Stimulated activated CD8-positive, alpha-beta memory T cell treated with anti-CD3 and anti-CD28 coated beads, Interleukin-15, amount 100 ng/mL, for 1 hour (primary cell): ENCODE data around the gene GPC6.

Experiments used
- DNase-seq: peaks from one replicate; pipeline ENCODE4 v3.0.0-alpha.2; 2020; ENCODE audit warnings: low read depth

GPC6 gene

DNA sequence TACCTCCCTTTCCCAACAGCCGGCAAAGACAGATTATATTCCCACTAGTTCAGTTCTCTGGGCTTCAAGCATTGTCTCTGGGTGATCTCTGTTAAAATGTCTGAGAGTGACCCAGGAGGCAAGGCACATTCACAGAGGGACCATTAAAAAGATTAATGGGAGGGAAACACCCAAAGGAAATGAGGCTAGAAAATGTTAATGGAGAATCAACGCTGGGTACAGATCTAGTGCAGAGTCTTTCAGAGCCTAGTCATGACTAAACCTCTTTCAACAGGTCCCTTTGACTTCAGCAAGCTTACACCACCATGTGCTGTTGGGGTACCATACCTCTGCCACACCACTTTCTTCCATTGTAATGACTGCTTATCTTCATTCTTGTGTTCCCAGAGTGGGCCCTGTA is 894.3 kb downstream of the GPC6 start:
- DNase-seq = no peak

- DNase-seq = no peak
Observed at GRCh38 chr13:94121686-94122085, 895.1 kb downstream of the GPC6 start.

GRCh38 chr13:94122300-94122915 is 895.8 kb downstream of the GPC6 start:
- DNase-seq = no peak

GRCh38 chr13:94123557-94123956 is 897.0 kb downstream of the GPC6 start:
- DNase-seq = no peak

GRCh38 chr13:94128430-94128829 is 901.8 kb downstream of the GPC6 start:
- no peak for DNase-seq

DNA sequence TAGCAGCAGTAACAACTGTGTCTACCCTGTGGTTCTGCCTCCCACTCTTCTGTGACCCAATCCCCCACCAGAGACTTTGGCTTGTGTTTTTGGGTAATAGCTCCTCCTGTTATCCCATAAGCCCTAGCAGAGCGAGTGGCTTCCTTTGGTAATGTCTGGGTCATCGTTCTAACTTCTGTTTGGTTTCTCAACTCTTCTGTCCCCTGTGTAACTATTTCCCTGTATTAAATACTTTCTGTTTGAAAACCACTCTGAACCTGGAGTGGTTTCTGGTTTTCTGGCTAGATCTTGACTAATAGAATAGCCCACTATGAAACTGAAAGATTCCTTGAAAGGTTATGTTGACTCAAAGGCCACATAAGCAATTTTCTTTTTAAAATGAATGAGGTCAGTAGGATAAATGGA is 902.9 kb downstream of the GPC6 start:
- no peak for DNase-seq

- no peak for DNase-seq
Observed at GRCh38 chr13:94138831-94139230, 912.2 kb downstream of the GPC6 start.

- DNase-seq = no peak
Observed at GRCh38 chr13:94139393-94139995, 912.9 kb downstream of the GPC6 start.

DNA sequence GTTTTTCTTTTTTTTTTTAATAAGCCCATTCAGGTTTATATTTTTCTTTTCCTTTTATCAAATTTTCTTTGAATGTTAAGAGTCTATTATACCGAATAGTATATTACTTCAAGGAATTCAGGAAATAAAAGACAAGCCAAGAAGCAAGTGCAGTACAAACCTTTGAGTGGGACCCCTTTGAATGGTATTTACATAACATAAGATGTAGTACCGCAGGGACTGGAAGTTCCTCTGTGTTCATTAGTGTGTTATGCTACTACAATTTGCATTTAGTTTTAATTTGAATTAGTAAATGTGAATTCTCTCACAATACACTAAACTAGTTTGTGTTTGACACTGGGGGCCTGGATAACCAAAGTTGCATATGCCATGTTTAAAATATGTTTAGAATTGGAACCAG is 913.4 kb downstream of the GPC6 start:
- no peak for DNase-seq

DNA sequence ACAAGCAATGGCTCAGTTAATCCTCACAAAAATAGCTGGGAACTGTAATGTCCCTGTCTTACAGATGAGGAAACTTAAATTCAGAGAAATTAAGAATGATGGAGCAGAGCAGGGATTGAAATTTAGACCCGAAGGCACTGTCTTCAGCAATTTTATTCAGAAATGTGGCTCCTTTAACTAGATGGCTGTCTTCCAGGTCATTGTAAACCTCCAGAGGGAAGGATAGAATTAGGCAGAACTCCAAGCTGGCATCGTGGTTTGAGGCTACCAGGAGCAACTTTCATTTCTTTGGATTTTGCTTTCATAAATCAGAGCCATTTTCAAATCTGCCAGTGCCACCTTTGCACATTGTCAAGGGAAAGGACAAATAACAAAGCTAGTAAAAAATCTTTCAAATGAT is 913.9 kb downstream of the GPC6 start:
- no peak for DNase-seq

DNA sequence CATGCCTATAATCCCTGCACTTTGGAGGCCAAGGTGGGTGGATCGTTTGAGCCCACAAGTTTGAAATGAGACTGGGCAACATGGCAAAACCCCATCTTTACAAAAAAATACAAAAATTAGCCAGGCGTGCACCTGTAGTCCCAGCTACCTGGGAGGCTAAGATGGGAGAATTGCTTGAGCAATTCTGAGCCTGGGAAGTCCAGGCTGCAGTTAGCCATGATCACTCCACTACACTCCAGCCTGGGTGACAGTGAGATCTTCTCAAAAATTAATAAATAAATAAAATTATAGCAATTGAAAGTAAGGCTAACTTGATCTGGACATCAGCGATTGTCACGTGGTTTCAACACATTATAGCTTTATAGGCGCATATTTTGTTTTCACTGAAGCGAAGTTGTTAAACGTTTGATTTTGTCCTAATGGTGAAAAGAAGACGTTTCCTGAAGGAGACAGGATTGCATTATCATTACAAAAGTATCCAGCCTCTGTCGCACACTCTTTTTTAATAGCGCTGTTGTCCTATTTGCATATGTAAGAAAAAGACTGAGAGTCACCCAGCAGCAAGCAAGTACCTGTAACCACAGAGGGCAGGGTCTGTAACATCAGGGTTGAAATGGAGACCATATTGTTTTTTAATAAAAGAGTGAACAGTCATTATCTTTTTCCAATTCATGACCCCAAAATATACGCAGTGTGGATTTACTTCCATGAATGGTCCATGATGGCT is 917.2 kb downstream of the GPC6 start:
- no peak for DNase-seq

DNA sequence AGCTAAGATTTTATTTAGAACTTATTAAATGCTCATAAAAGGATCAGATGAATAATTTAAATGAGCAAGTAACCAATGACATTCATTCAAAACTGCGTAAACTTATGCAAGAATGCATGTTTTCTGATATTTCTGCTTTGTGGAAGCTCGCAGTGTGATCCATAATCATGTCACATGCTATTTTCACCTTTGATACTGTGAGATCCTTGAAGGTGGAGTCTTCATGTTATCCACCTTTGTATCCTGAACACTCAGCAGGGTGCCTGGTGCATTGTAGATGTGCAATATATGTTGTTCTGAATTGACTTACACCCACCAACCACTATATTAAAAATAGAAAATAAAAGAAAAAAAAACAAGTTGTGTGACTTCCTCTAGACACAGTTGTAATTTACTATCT is 919.4 kb downstream of the GPC6 start:
- no peak for DNase-seq

DNA sequence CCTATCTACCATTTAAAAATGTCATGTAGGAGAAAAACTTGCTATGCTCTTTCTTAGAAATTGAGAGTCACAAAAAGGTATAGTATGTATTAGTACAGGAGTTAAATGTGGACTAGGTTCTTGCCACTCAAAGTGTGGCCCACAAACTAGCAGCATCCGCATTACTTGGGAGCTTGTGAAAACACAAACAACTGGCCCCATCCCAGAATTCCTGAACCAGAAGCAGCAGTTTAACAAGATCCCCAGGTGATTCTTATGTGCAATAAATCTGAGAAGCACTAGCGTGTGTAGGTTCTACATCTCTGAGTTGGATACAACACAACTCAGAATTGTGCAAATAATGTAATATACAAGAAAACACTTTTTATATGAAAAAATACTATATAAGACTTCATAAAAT is 927.0 kb downstream of the GPC6 start:
- DNase-seq = no peak

- DNase-seq = no peak
Observed at GRCh38 chr13:94154367-94154766, 927.8 kb downstream of the GPC6 start.

DNA sequence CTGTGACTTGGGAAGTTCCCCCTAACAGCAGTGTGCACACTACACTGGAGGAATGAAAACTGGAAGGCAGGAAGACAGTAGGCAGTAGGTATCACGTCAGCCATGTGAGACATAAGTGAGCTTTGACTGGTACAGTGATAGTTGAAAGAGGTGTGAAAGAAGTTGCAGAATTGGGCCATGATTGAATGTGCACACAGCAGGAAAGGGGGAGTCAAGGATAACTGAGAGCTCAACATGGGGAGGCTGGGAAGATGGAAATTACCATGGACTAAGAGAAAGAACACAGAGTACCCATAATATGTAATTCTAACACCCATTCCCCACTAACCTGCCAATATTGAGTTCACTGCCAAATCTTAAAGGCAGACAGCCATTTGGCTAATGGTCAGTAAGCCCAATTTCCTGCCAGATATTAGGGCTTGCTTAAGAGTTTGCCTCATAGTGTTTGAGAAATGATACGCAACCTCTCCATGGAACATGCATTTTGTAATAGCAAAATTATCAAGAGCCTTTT is 931.2 kb downstream of the GPC6 start:
- no peak for DNase-seq

GRCh38 chr13:94160875-94161274 is 934.3 kb downstream of the GPC6 start:
- DNase-seq = no peak

GRCh38 chr13:94162289-94162688 is 935.7 kb downstream of the GPC6 start:
- no peak for DNase-seq

GRCh38 chr13:94163535-94163934 is 936.9 kb downstream of the GPC6 start:
- DNase-seq = no peak

DNA sequence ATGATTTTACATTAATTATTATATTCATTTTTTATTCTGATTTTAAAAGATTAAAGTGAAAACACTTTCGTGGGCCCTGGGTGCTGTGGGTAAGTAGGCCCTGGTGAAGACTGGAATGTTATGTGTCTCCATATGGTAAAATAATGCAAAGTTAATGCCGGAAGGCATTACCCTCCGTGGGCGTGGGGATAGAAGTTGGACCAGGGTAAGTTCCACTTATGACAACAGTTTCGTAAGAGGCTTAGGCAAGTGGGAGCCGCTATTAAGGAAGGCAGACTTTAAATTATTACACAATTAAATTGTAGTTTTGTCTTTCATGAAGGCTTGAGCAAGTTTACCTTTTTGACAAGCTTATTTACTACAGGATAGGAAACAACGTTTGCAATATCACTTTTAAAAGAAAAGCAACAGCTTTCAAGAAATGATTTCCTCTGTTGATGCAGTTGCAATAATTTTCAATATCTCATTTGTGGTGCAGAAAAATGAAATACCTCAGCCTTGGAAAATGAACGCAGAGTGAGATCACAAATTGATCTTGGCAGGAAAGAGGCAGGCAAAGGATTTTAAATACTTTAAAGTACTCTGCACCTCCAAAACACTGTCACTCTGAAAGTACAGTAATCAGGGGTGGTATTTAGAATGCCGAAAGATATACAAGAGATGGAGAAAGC is 942.3 kb downstream of the GPC6 start:
- no peak for DNase-seq

GRCh38 chr13:94169454-94170144 is 943.0 kb downstream of the GPC6 start:
- no peak for DNase-seq

GRCh38 chr13:94170145-94170571 is 943.6 kb downstream of the GPC6 start:
- no peak for DNase-seq

- DNase-seq = no peak
Observed at GRCh38 chr13:94172416-94172815, 945.8 kb downstream of the GPC6 start.
